ENCODE measurements around the gene MPRIP.

- TF ChIP-seq, protein P1, sequence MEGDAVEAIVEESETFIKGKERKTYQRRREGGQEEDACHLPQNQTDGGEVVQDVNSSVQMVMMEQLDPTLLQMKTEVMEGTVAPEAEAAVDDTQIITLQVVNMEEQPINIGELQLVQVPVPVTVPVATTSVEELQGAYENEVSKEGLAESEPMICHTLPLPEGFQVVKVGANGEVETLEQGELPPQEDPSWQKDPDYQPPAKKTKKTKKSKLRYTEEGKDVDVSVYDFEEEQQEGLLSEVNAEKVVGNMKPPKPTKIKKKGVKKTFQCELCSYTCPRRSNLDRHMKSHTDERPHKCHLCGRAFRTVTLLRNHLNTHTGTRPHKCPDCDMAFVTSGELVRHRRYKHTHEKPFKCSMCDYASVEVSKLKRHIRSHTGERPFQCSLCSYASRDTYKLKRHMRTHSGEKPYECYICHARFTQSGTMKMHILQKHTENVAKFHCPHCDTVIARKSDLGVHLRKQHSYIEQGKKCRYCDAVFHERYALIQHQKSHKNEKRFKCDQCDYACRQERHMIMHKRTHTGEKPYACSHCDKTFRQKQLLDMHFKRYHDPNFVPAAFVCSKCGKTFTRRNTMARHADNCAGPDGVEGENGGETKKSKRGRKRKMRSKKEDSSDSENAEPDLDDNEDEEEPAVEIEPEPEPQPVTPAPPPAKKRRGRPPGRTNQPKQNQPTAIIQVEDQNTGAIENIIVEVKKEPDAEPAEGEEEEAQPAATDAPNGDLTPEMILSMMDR (IDR thresholded peaks at IDR 0.05), result no peak
- TF ChIP-seq POLR2A (IDR thresholded peaks at IDR 0.05), result no peak
Measured at GRCh38 chr17:17076066-17076465, 33.8 kb downstream of the MPRIP start.

Measured in esophagus squamous epithelium (tissue), 4 donors.